HepG2 (cell line): ENCODE data around the gene LRRC74A. TPM values are rescaled to one million over a fixed set of nuclear protein-coding genes. Genes with fewer than 3 reads are reported as not detected.
A peak's percentile ranks its signal among the peaks of the same experiment; 100 is the strongest.

Experiments used
- ATAC-seq: fragments of 200-7000 bp; cut with Tn5 transposase; 3 replicates; pipeline ENCODE4 v1.9.1; 2020; ENCODE audit warnings: mild to moderate bottlenecking, moderate library complexity
- BruUV-seq: library from RNA; stranded (reverse); fragments of 400-500 nt; replicated peaks from 2 replicates; lab custom pipeline; 2021; lab: Mats Ljungman, UMichigan
- CTCF ChIA-PET: fragments of 300-600 bp; formaldehyde crosslinking; extraction: SDS; loops from one replicate; lab custom pipeline; 2021; ENCODE audit warnings: low total read pairs, inconsistent platforms, low intra/inter-chr PET ratio; lab: Yijun Ruan, JAX
- POLR2A ChIA-PET: fragments of 350-600 bp; sonication (Branson Sonifier 250); formaldehyde crosslinking; loops from one replicate; lab custom pipeline; 2020; ENCODE audit warnings: antibody characterized with exemption, inconsistent platforms; lab: Yijun Ruan, JAX
- DNase-seq: peaks from one replicate; pipeline ENCODE4 v3.0.0-alpha.2; 2015; ENCODE audit warnings: low spot score
- FAIRE-seq: peaks from 3 replicates; lab custom pipeline; 2011; peaks lifted over from hg19 to GRCh38; lab: Jason Lieb, UNC
- H2AFZ ChIP-seq: one replicate; pipeline ENCODE4 v1.6.1; 2011; ENCODE audit warnings: low read length, inconsistent platforms
- H3K27ac ChIP-seq: fragments of 300-600 bp; 3 replicates; pipeline ENCODE4 v1.8.0; 2011; ENCODE audit warnings: mixed run types, mild to moderate bottlenecking, mixed read lengths, low read length, inconsistent platforms; ENCODE audit not compliant: insufficient read depth; ENCODE audit errors: extremely low read length
- H3K27me3 ChIP-seq, 2 experiments: fragments of 200-600 bp in 1 of 2; 2 replicates in 1 of 2; 3 replicates in 1 of 2; pipeline versions ENCODE4 v1.6.0 to v1.8.0; 2011; ENCODE audit warnings: low read length in 2 of 2, mild to moderate bottlenecking in 2 of 2, moderate library complexity in 2 of 2, inconsistent platforms in 1 of 2; ENCODE audit not compliant: insufficient read depth in 2 of 2, control insufficient read depth in 1 of 2
- H3K36me3 ChIP-seq, 2 experiments: fragments of 200-600 bp in 1 of 2; replicated peaks in 1 of 2; 2 replicates in 1 of 2; 3 replicates in 1 of 2; pipeline versions ENCODE4 v1.5.1 to v1.8.0; 2011; ENCODE audit warnings: low read length in 2 of 2, inconsistent platforms in 1 of 2; ENCODE audit not compliant: insufficient read depth in 2 of 2, control insufficient read depth in 1 of 2
- H3K4me1 ChIP-seq: 2 replicates; pipeline ENCODE4 v1.5.1; 2012; ENCODE audit warnings: low read length, inconsistent platforms; ENCODE audit not compliant: insufficient read depth
- H3K4me2 ChIP-seq: 2 replicates; pipeline ENCODE4 v1.6.0; 2011; ENCODE audit warnings: low read depth, low read length, inconsistent platforms
- H3K4me3 ChIP-seq, 3 experiments: fragments of 200-600 bp in 1 of 3; sonication (generic), shearing (Covaris generic) in 1 of 3; replicated peaks in 1 of 3; 2 replicates each; pipeline ENCODE4 v1.5.1; 2011 to 2016; ENCODE audit warnings: low read length in 3 of 3, inconsistent platforms in 2 of 3, low read depth in 2 of 3, mild to moderate bottlenecking in 2 of 3, control low read depth in 1 of 3, mixed read lengths in 1 of 3; ENCODE audit not compliant: insufficient read depth in 1 of 3
- H3K79me2 ChIP-seq: one replicate; pipeline ENCODE4 v1.6.1; 2011; ENCODE audit warnings: low read length, inconsistent platforms; ENCODE audit not compliant: insufficient read depth
- H3K9ac ChIP-seq: 2 replicates; pipeline ENCODE4 v1.6.0; 2011; ENCODE audit warnings: mild to moderate bottlenecking, low read depth, low read length, inconsistent platforms; ENCODE audit not compliant: insufficient read depth
- H3K9me3 ChIP-seq: 2 replicates; pipeline ENCODE4 v1.5.1; 2012; ENCODE audit warnings: mild to moderate bottlenecking, low read length
- H4K20me1 ChIP-seq: 2 replicates; pipeline ENCODE4 v1.6.0; 2011; ENCODE audit warnings: inconsistent platforms, mild to moderate bottlenecking, low read length, moderate library complexity; ENCODE audit not compliant: insufficient read depth
- GATAD2A ChIP-seq: IDR thresholded peaks from 2 replicates; pipeline ENCODE4 v1.6.1; 2016
- GPN1 ChIP-seq: sonication (generic); formaldehyde crosslinking; IDR thresholded peaks from 2 replicates; pipeline ENCODE4 v1.5.1; 2020; ENCODE audit warnings: missing genetic modification reagents, borderline replicate concordance
- MEIS1 ChIP-seq: sonication (generic); formaldehyde crosslinking; IDR thresholded peaks from 2 replicates; pipeline ENCODE4 v1.9.0; 2021; ENCODE audit warnings: mild to moderate bottlenecking, missing genetic modification reagents, moderate library complexity, borderline replicate concordance
- SCMH1 ChIP-seq: sonication (generic); formaldehyde crosslinking; IDR thresholded peaks from 2 replicates; pipeline ENCODE4 v1.9.0; 2021; ENCODE audit warnings: missing genetic modification reagents, mild to moderate bottlenecking, borderline replicate concordance
- TBL1XR1 ChIP-seq: fragments of 150-350 bp; IDR thresholded peaks from 2 replicates; pipeline ENCODE4 v1.6.1; 2014; ENCODE audit warnings: borderline replicate concordance, low read length; ENCODE audit not compliant: partially characterized antibody
- TCF7 ChIP-seq: sonication (generic); IDR thresholded peaks from 2 replicates; pipeline ENCODE4 v1.6.1; 2016; ENCODE audit warnings: antibody characterized with exemption, low read depth
- U2AF2 ChIP-seq: fragments of 200-400 bp; formaldehyde crosslinking; IDR thresholded peaks from 2 replicates; pipeline ENCODE4 v1.6.1; 2017; ENCODE audit warnings: low read depth, mild to moderate bottlenecking, low read length
- ZNF136 ChIP-seq: sonication (generic); formaldehyde crosslinking; IDR thresholded peaks from 2 replicates; pipeline ENCODE4 v1.8.1; 2022; ENCODE audit warnings: low read depth, mild to moderate bottlenecking, moderate library complexity, missing genetic modification reagents
- ZNF205 ChIP-seq: IDR thresholded peaks from 2 replicates; pipeline ENCODE4 v1.6.1; 2018; ENCODE audit warnings: missing biosample characterization, missing genetic modification reagents
- ZNF225 ChIP-seq: sonication (generic); formaldehyde crosslinking; IDR thresholded peaks from 2 replicates; pipeline ENCODE4 v1.4.0; 2020; ENCODE audit warnings: mild to moderate bottlenecking, missing genetic modification reagents
- ZNF644 ChIP-seq: IDR thresholded peaks from 2 replicates; pipeline ENCODE4 v1.6.1; 2016; ENCODE audit warnings: low read depth
- ZNF83 ChIP-seq: sonication (generic); formaldehyde crosslinking; IDR thresholded peaks from 2 replicates; pipeline ENCODE4 v1.4.0; 2020; ENCODE audit warnings: missing genetic modification reagents, mild to moderate bottlenecking, borderline replicate concordance
- WGBS: methylation state at CpG from one replicate; pipeline ENCODE4 v1.1.6; 2017; ENCODE audit warnings: low lambda C conversion rate; 5-methylcytosine and 5-hydroxymethylcytosine counted together
- in situ Hi-C: cut with HindIII; loops from 2 replicates; pipeline ENCODE4 v1.10.0; 2017; ENCODE audit warnings: low pct_unique_long_range_greater_than_20kb; ENCODE audit not compliant: extremely low pct_ligation_motif_present
- intact Hi-C: fragments of 100-400 bp; cut with micrococcal nuclease; formaldehyde crosslinking; loops from one replicate; pipeline ENCODE4 v1.10.0; 2022; ENCODE audit not compliant: unreplicated experiment
- polyA plus RNA-seq, 8 experiments: library from polyadenylated mRNA; depleted of rRNA in 3 of 8; stranded (reverse) in 7 of 8; unstranded in 1 of 8; fragments of >200 nt; fragmentation: Illumina TruSeq in 4 of 8; extraction: Trizol in 4 of 8; gene quantifications; 2 replicates each; pipeline versions ENCODE4 v1.2.1 to v1.2.3, GENCODE V29; 2011 to 2016; ENCODE audit warnings: low read depth in 4 of 8, missing spikeins in 1 of 8, mixed read lengths in 1 of 8; ENCODE audit not compliant: insufficient read depth in 1 of 8
- total RNA-seq, 5 experiments: library from RNA; depleted of rRNA; stranded (reverse); fragments of >200 nt; fragmentation: Illumina TruSeq; extraction: Trizol; gene quantifications; 2 replicates each; pipeline ENCODE4 v1.2.3, GENCODE V29; 2016; ENCODE audit warnings: low read depth in 1 of 5
- TF ChIP-seq, protein P1 (sequence below): sonication (generic); formaldehyde crosslinking; IDR thresholded peaks from 2 replicates; pipeline ENCODE4 v1.4.0; 2020; ENCODE audit warnings: missing genetic modification reagents

Gene LRRC74A
- total and polyA plus RNA-seq, 2 of the 13 experiments (the other 11 are each of a cell fraction or from before 2014, with no cell fraction given): not detected

DNA sequence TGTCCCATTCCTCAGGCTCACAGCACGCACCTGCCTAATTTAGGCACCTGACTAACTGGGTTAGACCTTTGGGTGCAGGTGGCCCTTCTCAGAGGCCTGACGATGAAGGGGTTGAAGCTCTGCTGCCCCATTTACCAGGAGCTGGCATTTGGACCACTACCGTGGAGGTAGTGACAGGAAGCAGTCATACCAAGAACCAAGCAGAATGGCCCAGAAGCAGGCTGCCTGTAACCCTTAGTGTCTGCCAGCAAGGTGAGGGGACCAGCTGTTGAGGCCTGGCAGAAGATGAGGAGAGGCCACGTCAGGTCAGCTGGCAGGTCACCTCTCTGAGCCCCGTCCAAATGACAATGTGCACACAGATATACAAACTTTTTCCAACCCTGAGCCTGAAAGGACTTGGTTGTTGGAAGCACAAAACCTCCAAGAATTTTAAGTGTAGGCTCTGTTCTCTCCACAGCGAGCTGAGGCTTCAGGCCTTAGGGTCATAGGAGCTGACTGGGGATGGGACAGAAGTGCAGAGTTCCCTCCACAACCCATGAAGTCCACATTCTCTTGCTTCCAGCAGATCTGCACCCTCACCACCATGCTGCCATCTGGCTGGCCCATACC, 41.8 kb upstream of the LRRC74A start:
- WGBS: 80% methylated on average over 5 of the region's 6 CpGs

DNA sequence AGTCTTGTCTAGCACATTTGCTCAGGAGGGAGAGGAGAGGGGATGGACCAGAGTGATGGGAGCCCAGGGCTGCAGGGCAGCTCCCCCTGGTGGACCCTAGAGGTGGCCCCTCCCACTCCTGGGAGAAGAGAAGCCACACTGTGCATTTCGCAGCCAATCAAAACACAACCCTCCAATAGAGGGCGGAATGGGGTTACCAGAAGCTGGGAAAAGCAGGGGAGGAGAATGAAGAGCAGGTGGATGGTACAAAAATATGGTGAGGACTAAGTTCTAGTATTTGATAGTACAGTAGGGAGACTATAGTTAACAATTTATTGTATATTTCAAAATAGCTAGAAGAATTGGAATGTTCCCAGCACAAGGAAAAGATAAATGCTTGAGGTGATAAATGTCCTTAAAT, 41.3 kb upstream of the LRRC74A start:
- CTCF ChIA-PET: interaction anchor here (2.3 kb wide), 1 partner anchor 75 kb away, joined by 38 read pairs; no protein-coding TSS in a partner anchor
- WGBS: 24% methylated on average over 2 of the region's 2 CpGs
- no TSS peak for BruUV-seq
- H2AFZ ChIP-seq: no peak overlapping the region
- H3K36me3 ChIP-seq: peaks cover 16 to 40% of the 10 kb centered on the region in 2 experiments; a peak in 4 of 5 replicates
- no peak overlapping the region for H3K27ac ChIP-seq
- no peaks in the 10 kb centered on the region for H3K4me1 ChIP-seq
- intact Hi-C loops: loop anchor here (1.0 kb wide), 1 partner anchor 75 kb away; no protein-coding TSS in a partner anchor
- FAIRE-seq (peak; percentile 88), DNase-seq (peak; percentile 79), ATAC-seq (peak; percentile 99)
- no peak overlapping the region for H3K4me2 ChIP-seq
- no peaks in the 10 kb centered on the region for H3K9me3 ChIP-seq
- peaks cover 4% of the 10 kb centered on the region; the same call in 1 of the 2 replicates for H4K20me1 ChIP-seq
- in situ Hi-C loops: loop anchor here (5.0 kb wide), 1 partner anchor 73 kb away; no protein-coding TSS in a partner anchor
- POLR2A ChIA-PET: interaction anchor here (0.8 to 1.4 kb wide), 4 partner anchors 9 to 74 kb away, joined by 3 to 5 read pairs (median 4); no protein-coding TSS in a partner anchor
- H3K9ac ChIP-seq: no peak overlapping the region
- H3K79me2 ChIP-seq: no peaks in the 10 kb centered on the region
- no peak overlapping the region for H3K4me3 ChIP-seq
- no peaks in the 10 kb centered on the region for H3K27me3 ChIP-seq
- TF ChIP-seq SCMH1 (CRISPR knock-in tag): no peak
- TF ChIP-seq ZNF644 (CRISPR knock-in tag): no peak
- TF ChIP-seq GPN1 (CRISPR knock-in tag): no peak
- no peak for TF ChIP-seq MEIS1 (CRISPR knock-in tag)
- no peak for TF ChIP-seq TBL1XR1
- no peak for TF ChIP-seq ZNF205 (CRISPR knock-in tag)
- no peak for TF ChIP-seq U2AF2
- no peak for TF ChIP-seq TCF7
- TF ChIP-seq, protein P1, sequence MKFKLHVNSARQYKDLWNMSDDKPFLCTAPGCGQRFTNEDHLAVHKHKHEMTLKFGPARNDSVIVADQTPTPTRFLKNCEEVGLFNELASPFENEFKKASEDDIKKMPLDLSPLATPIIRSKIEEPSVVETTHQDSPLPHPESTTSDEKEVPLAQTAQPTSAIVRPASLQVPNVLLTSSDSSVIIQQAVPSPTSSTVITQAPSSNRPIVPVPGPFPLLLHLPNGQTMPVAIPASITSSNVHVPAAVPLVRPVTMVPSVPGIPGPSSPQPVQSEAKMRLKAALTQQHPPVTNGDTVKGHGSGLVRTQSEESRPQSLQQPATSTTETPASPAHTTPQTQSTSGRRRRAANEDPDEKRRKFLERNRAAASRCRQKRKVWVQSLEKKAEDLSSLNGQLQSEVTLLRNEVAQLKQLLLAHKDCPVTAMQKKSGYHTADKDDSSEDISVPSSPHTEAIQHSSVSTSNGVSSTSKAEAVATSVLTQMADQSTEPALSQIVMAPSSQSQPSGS (CRISPR knock-in tag): no peak
- TF ChIP-seq ZNF136 (CRISPR knock-in tag): no peak
- TF ChIP-seq ZNF225: no peak

More for the DNA sequence above, 41.8 kb upstream of the LRRC74A start:
- Histone ChIP-seq H2AFZ (no peak overlapping the region), H3K4me3 (no peak overlapping the region), H3K9ac (no peak overlapping the region), H3K4me1 (no peaks in the 10 kb centered on the region), H3K79me2 (no peaks in the 10 kb centered on the region), H3K4me2 (no peak overlapping the region), H3K9me3 (no peaks in the 10 kb centered on the region), H3K27me3 (no peaks in the 10 kb centered on the region), H4K20me1 (peaks cover 4% of the 10 kb centered on the region; the same call in 1 of the 2 replicates), H3K36me3 (peaks cover 16 to 39% of the 10 kb centered on the region in 2 experiments; a peak in 4 of 5 replicates), H3K27ac (no peak overlapping the region)
- POLR2A ChIA-PET: interaction anchor here (0.8 to 1.4 kb wide), 3 partner anchors 8 to 28 kb away, joined by 4 to 5 read pairs (median 4); no protein-coding TSS in a partner anchor
- FAIRE-seq (no peak), DNase-seq (no peak), ATAC-seq (no peak)
- in situ Hi-C loops: loop anchor here (5.0 kb wide), 1 partner anchor 72 kb away; no protein-coding TSS in a partner anchor
- intact Hi-C loops: no loop called here
- TF ChIP-seq GATAD2A (CRISPR knock-in tag) (no peak), ZNF83 (CRISPR knock-in tag) (peak; percentile 81; the same call in 1 of the 2 replicates)
- CTCF ChIA-PET: interaction anchor here (2.3 kb wide), 1 partner anchor 74 kb away, joined by 38 read pairs; no protein-coding TSS in a partner anchor
- no TSS peak for BruUV-seq
